ENCODE data around the gene CDK17.

- TF ChIP-seq, protein P1, sequence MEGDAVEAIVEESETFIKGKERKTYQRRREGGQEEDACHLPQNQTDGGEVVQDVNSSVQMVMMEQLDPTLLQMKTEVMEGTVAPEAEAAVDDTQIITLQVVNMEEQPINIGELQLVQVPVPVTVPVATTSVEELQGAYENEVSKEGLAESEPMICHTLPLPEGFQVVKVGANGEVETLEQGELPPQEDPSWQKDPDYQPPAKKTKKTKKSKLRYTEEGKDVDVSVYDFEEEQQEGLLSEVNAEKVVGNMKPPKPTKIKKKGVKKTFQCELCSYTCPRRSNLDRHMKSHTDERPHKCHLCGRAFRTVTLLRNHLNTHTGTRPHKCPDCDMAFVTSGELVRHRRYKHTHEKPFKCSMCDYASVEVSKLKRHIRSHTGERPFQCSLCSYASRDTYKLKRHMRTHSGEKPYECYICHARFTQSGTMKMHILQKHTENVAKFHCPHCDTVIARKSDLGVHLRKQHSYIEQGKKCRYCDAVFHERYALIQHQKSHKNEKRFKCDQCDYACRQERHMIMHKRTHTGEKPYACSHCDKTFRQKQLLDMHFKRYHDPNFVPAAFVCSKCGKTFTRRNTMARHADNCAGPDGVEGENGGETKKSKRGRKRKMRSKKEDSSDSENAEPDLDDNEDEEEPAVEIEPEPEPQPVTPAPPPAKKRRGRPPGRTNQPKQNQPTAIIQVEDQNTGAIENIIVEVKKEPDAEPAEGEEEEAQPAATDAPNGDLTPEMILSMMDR (IDR thresholded peaks at IDR 0.05), result no peak
- TF ChIP-seq EZH2 (IDR thresholded peaks at IDR 0.05; ENCODE audit: borderline replicate concordance, insufficient read depth, low read depth, low read length, poor library complexity, severe bottlenecking), result no peak
Observed at GRCh38 chr12:96442906-96443305, 42.7 kb upstream of the CDK17 start.

Data from B cell (primary cell).